ENCODE measurements around the gene TMEM115. TPM values are rescaled to one million over a fixed set of nuclear protein-coding genes. Genes with fewer than 3 reads are reported as not detected.

Gene TMEM115
- total and polyA plus RNA-seq, 11 donors: 20.5 to 57.3 (median 28.9) TPM

GRCh38 chr3:50378024-50378423, 18.7 kb upstream of the TMEM115 start:
- DNase-seq (no peak), ATAC-seq (no peak)
- intact Hi-C loops (cut with DNase I): no loop called here
- Histone ChIP-seq H3K4me3 (no peak overlapping the region), H3K9me3 (no peaks in the 10 kb centered on the region), H3K4me1 (no peaks in the 10 kb centered on the region), H3K27me3 (no peaks in the 10 kb centered on the region), H3K27ac (no peak overlapping the region), H3K36me3 (no peaks in the 10 kb centered on the region)
- 84 to 90% (median 86%) methylated on average over 2 to 6 of the region's 6 CpGs for WGBS, 4 donors
- TF ChIP-seq, protein P1, sequence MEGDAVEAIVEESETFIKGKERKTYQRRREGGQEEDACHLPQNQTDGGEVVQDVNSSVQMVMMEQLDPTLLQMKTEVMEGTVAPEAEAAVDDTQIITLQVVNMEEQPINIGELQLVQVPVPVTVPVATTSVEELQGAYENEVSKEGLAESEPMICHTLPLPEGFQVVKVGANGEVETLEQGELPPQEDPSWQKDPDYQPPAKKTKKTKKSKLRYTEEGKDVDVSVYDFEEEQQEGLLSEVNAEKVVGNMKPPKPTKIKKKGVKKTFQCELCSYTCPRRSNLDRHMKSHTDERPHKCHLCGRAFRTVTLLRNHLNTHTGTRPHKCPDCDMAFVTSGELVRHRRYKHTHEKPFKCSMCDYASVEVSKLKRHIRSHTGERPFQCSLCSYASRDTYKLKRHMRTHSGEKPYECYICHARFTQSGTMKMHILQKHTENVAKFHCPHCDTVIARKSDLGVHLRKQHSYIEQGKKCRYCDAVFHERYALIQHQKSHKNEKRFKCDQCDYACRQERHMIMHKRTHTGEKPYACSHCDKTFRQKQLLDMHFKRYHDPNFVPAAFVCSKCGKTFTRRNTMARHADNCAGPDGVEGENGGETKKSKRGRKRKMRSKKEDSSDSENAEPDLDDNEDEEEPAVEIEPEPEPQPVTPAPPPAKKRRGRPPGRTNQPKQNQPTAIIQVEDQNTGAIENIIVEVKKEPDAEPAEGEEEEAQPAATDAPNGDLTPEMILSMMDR (IDR thresholded peaks at IDR 0.05): no peak

DNA sequence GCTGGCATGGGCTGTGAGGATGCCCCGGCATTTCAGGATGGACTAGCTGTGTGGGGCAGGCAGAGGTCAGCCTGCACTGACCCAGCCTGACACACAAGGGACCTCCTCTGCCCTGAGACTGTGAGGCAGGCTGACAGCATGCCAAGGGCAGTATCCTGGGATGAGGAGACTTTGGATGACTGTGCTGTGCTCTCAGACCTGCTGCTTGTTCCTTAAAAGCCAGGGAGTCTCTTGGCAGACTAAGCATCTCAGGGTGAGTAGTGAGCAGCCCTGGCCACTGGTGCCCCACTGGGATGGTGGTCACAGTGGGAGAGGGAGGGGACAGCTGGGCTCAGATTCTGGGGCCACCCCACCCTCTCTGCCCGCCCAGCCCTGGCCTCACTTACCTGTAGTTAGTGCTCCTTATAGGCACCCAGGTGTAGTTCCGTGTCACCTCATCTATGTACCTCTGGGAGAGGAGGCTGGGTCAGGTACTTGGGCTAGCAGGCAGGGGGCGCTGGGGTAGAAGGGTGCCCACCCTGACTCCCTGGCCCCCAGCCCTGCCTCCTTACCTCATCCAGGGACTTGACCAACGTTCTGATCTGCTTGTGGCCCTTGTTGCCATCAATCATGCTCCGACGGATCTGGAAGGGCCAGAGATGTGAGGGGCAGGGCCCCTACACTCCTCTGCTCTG, 16.1 kb upstream of the TMEM115 start:
- ATAC-seq: no peak
- TF ChIP-seq, protein P1 (IDR thresholded peaks at IDR 0.05): no peak
- TF ChIP-seq POLR2A (IDR thresholded peaks at IDR 0.05): no peak

GRCh38 chr3:50374363-50375257, 15.3 kb upstream of the TMEM115 start:
- Histone ChIP-seq H3K4me1 (no peaks in the 10 kb centered on the region), H3K27me3 (no peaks in the 10 kb centered on the region), H3K9me3 (no peaks in the 10 kb centered on the region), H3K27ac (no peak overlapping the region), H3K4me3 (no peak overlapping the region), H3K36me3 (no peaks in the 10 kb centered on the region)
- intact Hi-C loops (cut with DNase I): no loop called here
- DNase-seq: no peak
- TF ChIP-seq, protein P1 (IDR thresholded peaks at IDR 0.05): no peak
- TF ChIP-seq POLR2A (IDR thresholded peaks at IDR 0.05): no peak
- no peak for ATAC-seq
- 82 to 85% (median 83%) methylated on average over 14 to 22 of the region's 22 CpGs for WGBS, 4 donors

More for the DNA sequence above, 16.1 kb upstream of the TMEM115 start:
- intact Hi-C loops (cut with DNase I): no loop called here
- H3K4me1 ChIP-seq: no peaks in the 10 kb centered on the region
- DNase-seq: no peak
- H3K27ac ChIP-seq: no peak overlapping the region
- no peak overlapping the region for H3K4me3 ChIP-seq
- no peaks in the 10 kb centered on the region for H3K9me3 ChIP-seq
- H3K36me3 ChIP-seq: no peaks in the 10 kb centered on the region
- 72 to 79% (median 74%) methylated on average over 7 of the region's 7 CpGs for WGBS, 4 donors
- H3K27me3 ChIP-seq: no peaks in the 10 kb centered on the region

All from heart left ventricle (tissue), 16 donors.